WTC11 (cell line): ENCODE results near the gene UBL7.

ENCODE experiments used
- ATF3 ChIP-seq: sonication (generic); formaldehyde crosslinking; conservative IDR thresholded peaks from 2 replicates; pipeline ENCODE4 v1.8.1; 2022; ENCODE audit warnings: mild to moderate bottlenecking, missing genetic modification reagents
- CREB1 ChIP-seq: sonication (generic); formaldehyde crosslinking; IDR thresholded peaks from 2 replicates; pipeline ENCODE4 v1.8.0; 2023; ENCODE audit warnings: mild to moderate bottlenecking, missing genetic modification reagents
- CREM ChIP-seq: sonication (generic); formaldehyde crosslinking; IDR thresholded peaks from 2 replicates; pipeline ENCODE4 v1.8.1; 2022; ENCODE audit warnings: mild to moderate bottlenecking, missing genetic modification reagents, moderate library complexity
- CTCF ChIP-seq: fragments of 200-600 bp; IDR thresholded peaks from 2 replicates; pipeline ENCODE4 v1.8.0; 2022; ENCODE audit warnings: antibody characterized with exemption
- ESRRA ChIP-seq: sonication (generic); formaldehyde crosslinking; IDR thresholded peaks from 2 replicates; pipeline ENCODE4 v1.8.1; 2022; ENCODE audit warnings: mild to moderate bottlenecking, missing genetic modification reagents, borderline replicate concordance
- ZNF416 ChIP-seq: fragments of 250-450 bp; sonication (Bioruptor Pico); IDR thresholded peaks from 2 replicates; pipeline ENCODE4 v1.9.0; 2021; ENCODE audit warnings: mild to moderate bottlenecking, inconsistent platforms
- TF ChIP-seq, protein P1 (sequence below): sonication (generic); formaldehyde crosslinking; IDR thresholded peaks from 2 replicates; pipeline ENCODE4 v1.8.1; 2023; ENCODE audit warnings: mild to moderate bottlenecking, missing genetic modification reagents

GRCh38 chr15:74428970-74429780 is 31.8 kb downstream of the UBL7 start:
- TF ChIP-seq, protein P1, sequence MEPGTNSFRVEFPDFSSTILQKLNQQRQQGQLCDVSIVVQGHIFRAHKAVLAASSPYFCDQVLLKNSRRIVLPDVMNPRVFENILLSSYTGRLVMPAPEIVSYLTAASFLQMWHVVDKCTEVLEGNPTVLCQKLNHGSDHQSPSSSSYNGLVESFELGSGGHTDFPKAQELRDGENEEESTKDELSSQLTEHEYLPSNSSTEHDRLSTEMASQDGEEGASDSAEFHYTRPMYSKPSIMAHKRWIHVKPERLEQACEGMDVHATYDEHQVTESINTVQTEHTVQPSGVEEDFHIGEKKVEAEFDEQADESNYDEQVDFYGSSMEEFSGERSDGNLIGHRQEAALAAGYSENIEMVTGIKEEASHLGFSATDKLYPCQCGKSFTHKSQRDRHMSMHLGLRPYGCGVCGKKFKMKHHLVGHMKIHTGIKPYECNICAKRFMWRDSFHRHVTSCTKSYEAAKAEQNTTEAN (CRISPR knock-in tag) = no peak
- TF ChIP-seq CREB1 (CRISPR knock-in tag) (no peak), CTCF (no peak), ESRRA (no peak), CREM (no peak), ZNF416 (CRISPR knock-in tag) (no peak), ATF3 (CRISPR knock-in tag) (no peak)
